Measurements from ENCODE around the gene GPX6. TPM values are rescaled to one million over a fixed set of nuclear protein-coding genes. Genes with fewer than 3 reads are reported as not detected.

The GPX6 gene
- total and polyA plus RNA-seq, 10 of the 15 experiments (the other 5 are each of a cell fraction or from before 2014, with no cell fraction given): not detected

GRCh38 chr6:28501259-28501658 lies 14.3 kb downstream of the GPX6 start:
- Histone ChIP-seq H3K36me3 (ENCODE audit: control insufficient read depth in 2 of 2, insufficient read depth in 2 of 2, low read length in 1 of 2) (no peaks in the 10 kb centered on the region), H3K9me3 (replicated peaks; ENCODE audit: control insufficient read depth, insufficient read depth, low read length) (no peaks in the 10 kb centered on the region), H3K27me3 (replicated peaks in 1 of 2; ENCODE audit: control insufficient read depth in 2 of 2, insufficient read depth in 2 of 2, low read length in 1 of 2) (no peaks in the 10 kb centered on the region; a peak in 2 of 4 replicates), H3K4me1 (ENCODE audit: control insufficient read depth, insufficient read depth, low read length) (no peaks in the 10 kb centered on the region), H3K9ac (ENCODE audit: control insufficient read depth, insufficient read depth, low read length) (no peak overlapping the region), H3K79me2 (ENCODE audit: control insufficient read depth, insufficient read depth, low read length) (no peaks in the 10 kb centered on the region), H3K4me2 (ENCODE audit: control insufficient read depth, insufficient read depth) (no peak overlapping the region), H2AFZ (ENCODE audit: control insufficient read depth, low read depth, low read length) (no peak overlapping the region), H3K27ac (ENCODE audit: control insufficient read depth, insufficient read depth) (no peak overlapping the region), H3K4me3 (no peak overlapping the region), H4K20me1 (ENCODE audit: control insufficient read depth, insufficient read depth) (no peaks in the 10 kb centered on the region)
- CTCF ChIA-PET: no interaction called here
- DNase-seq (ENCODE audit: low read depth, low spot score): no peak
- TF ChIP-seq NFIC (IDR thresholded peaks at IDR 0.05; ENCODE audit: low read depth, low read length) (no peak), MTA2 (IDR thresholded peaks at IDR 0.05; ENCODE audit: low read depth) (no peak), CTCF (IDR thresholded peaks at IDR 0.05 in 2 of 3, conservative IDR thresholded peaks at IDR 0.05 in 1 of 3; ENCODE audit: control insufficient read depth in 2 of 3, extremely low read depth in 1 of 3, insufficient read depth in 1 of 3, low read depth in 3 of 3, low read length in 3 of 3) (no peak), RBBP5 (conservative IDR thresholded peaks at IDR 0.05) (no peak), PAX5 (IDR thresholded peaks at IDR 0.05; ENCODE audit: borderline replicate concordance, low read depth, low read length) (no peak), CBX3 (IDR thresholded peaks at IDR 0.05; ENCODE audit: borderline replicate concordance, low read depth) (no peak), E4F1 (IDR thresholded peaks at IDR 0.05; ENCODE audit: borderline replicate concordance, partially characterized antibody) (no peak), HDGF (IDR thresholded peaks at IDR 0.05) (no peak), SMAD5 (IDR thresholded peaks at IDR 0.05; ENCODE audit: low read depth) (no peak), YBX1 (IDR thresholded peaks at IDR 0.05) (no peak), PKNOX1 (IDR thresholded peaks at IDR 0.05) (no peak), TCF3 (IDR thresholded peaks at IDR 0.05; ENCODE audit: borderline replicate concordance, insufficient read depth, low read depth, low read length) (no peak), POU2F2 (IDR thresholded peaks at IDR 0.05; ENCODE audit: borderline replicate concordance, low read depth, low read length) (no peak), ATF2 (IDR thresholded peaks at IDR 0.05; ENCODE audit: low read length) (no peak)
- BruUV-seq (replicated peaks): no TSS peak
- RAD21 ChIA-PET (ENCODE audit: unreplicated experiment): no interaction called here
- 26% methylated on average over 2 of the region's 6 CpGs for WGBS (ENCODE audit: insufficient coverage, insufficient replicate concordance, low lambda C conversion rate, missing lambda C conversion rate)
- SMC1A ChIA-PET (ENCODE audit: uncharacterized antibody, unreplicated experiment): no interaction called here
- no peak for FAIRE-seq
- ATAC-seq: no peak
- POLR2A ChIA-PET: no interaction called here
- intact Hi-C loops (cut with micrococcal nuclease; ENCODE audit: unreplicated experiment): no loop called here
- in situ Hi-C loops (cut with MboI): no loop called here

All from GM12878 (cell line).